A549 (cell line): Measurements from ENCODE around the gene VPS29. TPM values are rescaled to one million over a fixed set of nuclear protein-coding genes. Genes with fewer than 3 reads are reported as not detected.

ENCODE experiments used
- ATAC-seq, 2 experiments: fragments of 200-7000 bp in 1 of 2; fragments of >200 bp in 1 of 2; cut with Nextera tagmentation in 1 of 2; cut with Tn5 transposase in 1 of 2; 3 replicates each; pipeline versions ENCODE4 v1.8.0 to v1.9.1; 2018 to 2020; ENCODE audit warnings: mild to moderate bottlenecking in 1 of 2, moderate library complexity in 1 of 2
- CTCF ChIA-PET: fragments of 300-600 bp; sonication (Branson Sonifier 250); formaldehyde crosslinking; extraction: SDS; loops from one replicate; lab custom pipeline; 2021; ENCODE audit warnings: antibody characterized with exemption, inconsistent platforms; lab: Yijun Ruan, JAX
- POLR2A ChIA-PET: fragments of 350-600 bp; formaldehyde crosslinking; extraction: SDS; loops from one replicate; lab custom pipeline; 2021; ENCODE audit warnings: antibody characterized with exemption, inconsistent platforms; lab: Yijun Ruan, JAX
- DNase-seq, 2 experiments: peaks; one replicate each; pipeline versions ENCODE4 v3.0.0 to v3.0.0-alpha.2; 2011 to 2016; ENCODE audit warnings: low read depth in 1 of 2, low spot score in 1 of 2
- FAIRE-seq: peaks from 2 replicates; lab custom pipeline; 2011; peaks lifted over from hg19 to GRCh38; lab: Jason Lieb, UNC
- H3K27ac ChIP-seq, 2 experiments: fragments of >200 bp; sonication (Bioruptor Twin); formaldehyde crosslinking; 3 replicates each; pipeline ENCODE4 v1.5.1; 2016 to 2017
- H3K4me1 ChIP-seq: fragments of >200 bp; sonication (Bioruptor Twin); formaldehyde crosslinking; 3 replicates; pipeline ENCODE4 v1.6.1; 2016
- H3K4me2 ChIP-seq: fragments of >200 bp; sonication (Bioruptor Twin); formaldehyde crosslinking; 3 replicates; pipeline ENCODE4 v1.6.1; 2016
- H3K4me3 ChIP-seq: fragments of >200 bp; sonication (Bioruptor Twin); formaldehyde crosslinking; 3 replicates; pipeline ENCODE4 v1.5.1; 2016
- H3K9me3 ChIP-seq: fragments of >200 bp; sonication (Bioruptor Twin); formaldehyde crosslinking; 3 replicates; pipeline ENCODE4 v1.6.1; 2016
- ATOH8 ChIP-seq: fragments of 250-450 bp; sonication (Bioruptor Pico); IDR thresholded peaks from 2 replicates; pipeline ENCODE4 v1.5.0; 2020; ENCODE audit warnings: low read depth, mild to moderate bottlenecking, moderate library complexity
- CEBPB ChIP-seq, 2 experiments: fragments of >200 bp in 1 of 2; sonication (Bioruptor Twin) in 1 of 2; formaldehyde crosslinking in 1 of 2; IDR thresholded peaks; 2 replicates each; pipeline ENCODE4 v1.6.1; 2012 to 2016
- CHD2 ChIP-seq: fragments of 150-350 bp; IDR thresholded peaks from 2 replicates; pipeline ENCODE4 v1.6.1; 2014; ENCODE audit warnings: low read length; ENCODE audit not compliant: partially characterized antibody
- E2F6 ChIP-seq: IDR thresholded peaks from 2 replicates; pipeline ENCODE4 v1.6.1; 2012; ENCODE audit warnings: low read depth, borderline replicate concordance
- EHMT2 ChIP-seq: fragments of 200-600 bp; sonication (generic); IDR thresholded peaks from 2 replicates; pipeline ENCODE4 v1.6.1; 2016; ENCODE audit warnings: antibody characterized with exemption, low read depth, mild to moderate bottlenecking, moderate library complexity
- EP300 ChIP-seq, 2 experiments: fragments of >200 bp; sonication (Bioruptor Twin); formaldehyde crosslinking; IDR thresholded peaks; 2 replicates in 1 of 2; 3 replicates in 1 of 2; pipeline ENCODE4 v1.6.1; 2016 to 2017
- FOXS1 ChIP-seq: fragments of 250-450 bp; sonication (Bioruptor Pico); IDR thresholded peaks from 2 replicates; pipeline ENCODE4 v1.5.0; 2020; ENCODE audit warnings: mild to moderate bottlenecking, moderate library complexity
- HES2 ChIP-seq: fragments of >200 bp; sonication (Bioruptor Twin); formaldehyde crosslinking; IDR thresholded peaks from 2 replicates; pipeline ENCODE4 v1.6.1; 2016
- HOXB13 ChIP-seq: fragments of 250-450 bp; sonication (Bioruptor Pico); IDR thresholded peaks from 2 replicates; pipeline ENCODE4 v1.5.0; 2020; ENCODE audit warnings: low read depth, mild to moderate bottlenecking, moderate library complexity
- JUN ChIP-seq, 2 experiments: fragments of >200 bp; sonication (Bioruptor Twin); formaldehyde crosslinking; IDR thresholded peaks; 2 replicates in 1 of 2; 3 replicates in 1 of 2; pipeline ENCODE4 v1.6.1; 2016 to 2017
- KDM5A ChIP-seq: fragments of 200-600 bp; sonication (generic); IDR thresholded peaks from 2 replicates; pipeline ENCODE4 v1.6.1; 2016; ENCODE audit warnings: antibody characterized with exemption, mild to moderate bottlenecking
- PBX3 ChIP-seq: IDR thresholded peaks from 2 replicates; pipeline ENCODE4 v1.6.1; 2012
- RAD21 ChIP-seq, 2 experiments: fragments of >200 bp in 1 of 2; sonication (Bioruptor Twin) in 1 of 2; formaldehyde crosslinking in 1 of 2; IDR thresholded peaks in 1 of 2; conservative IDR thresholded peaks in 1 of 2; 2 replicates in 1 of 2; 3 replicates in 1 of 2; pipeline ENCODE4 v1.6.1; 2012 to 2018; ENCODE audit warnings: inconsistent platforms in 1 of 2
- RARB ChIP-seq: fragments of 250-450 bp; sonication (Bioruptor Pico); IDR thresholded peaks from 2 replicates; pipeline ENCODE4 v1.8.0; 2021; ENCODE audit warnings: mild to moderate bottlenecking, moderate library complexity
- REST ChIP-seq: fragments of 200-600 bp; sonication (generic); IDR thresholded peaks from 2 replicates; pipeline ENCODE4 v1.6.1; 2016; ENCODE audit warnings: antibody characterized with exemption, mild to moderate bottlenecking, moderate library complexity
- USF2 ChIP-seq: fragments of 450-650 bp; IDR thresholded peaks from 2 replicates; pipeline ENCODE4 v1.6.1; 2014; ENCODE audit warnings: antibody characterized with exemption
- ZFP36 ChIP-seq: fragments of 450-650 bp; IDR thresholded peaks from 2 replicates; pipeline ENCODE4 v1.6.1; 2014; ENCODE audit warnings: borderline replicate concordance; ENCODE audit not compliant: partially characterized antibody
- WGBS: methylation state at CpG from one replicate; pipeline ENCODE4 v1.1.6; 2017; ENCODE audit errors: missing lambda C conversion rate; 5-methylcytosine and 5-hydroxymethylcytosine counted together
- polyA plus RNA-seq, 4 experiments: library from polyadenylated mRNA; depleted of rRNA in 3 of 4; stranded (reverse); fragments of >200 nt; fragmentation: RNase III in 1 of 4; extraction: RNeasy Plus Mini Kit Qiagen cat#74134 plus additional on column Dnase treatment in 1 of 4; gene quantifications; 2 replicates in 3 of 4; 3 replicates in 1 of 4; pipeline ENCODE4 v1.2.3, GENCODE V29; 2011 to 2017

Gene VPS29
- polyA plus RNA-seq, 2 of the 4 experiments (the other 2 are of a cell fraction): 183 to 230 TPM

- 46% methylated on average over 6 of the region's 6 CpGs for WGBS
- no peak for ATAC-seq
- no peak overlapping the region for H3K4me3 ChIP-seq
- POLR2A ChIA-PET: no interaction called here
- H3K27ac ChIP-seq: no peak overlapping the region
- H3K4me2 ChIP-seq: peak overlapping the region; percentile 18; the same call in 1 of the 3 replicates
- peak; percentile 36 for FAIRE-seq
- H3K4me1 ChIP-seq: peaks cover 15% of the 10 kb centered on the region
- no peak for DNase-seq
- H3K9me3 ChIP-seq: no peaks in the 10 kb centered on the region
- TF ChIP-seq JUN (IDR thresholded peaks at IDR 0.05) (no peak), E2F6 (no peak), EP300 (IDR thresholded peaks at IDR 0.05) (no peak), HES2 (no peak), PBX3 (no peak), EHMT2 (no peak), CEBPB (IDR thresholded peaks at IDR 0.05) (no peak), REST (no peak), RARB (CRISPR knock-in tag) (no peak), RAD21 (conservative IDR thresholded peaks at IDR 0.05 in 1 of 2, IDR thresholded peaks at IDR 0.05 in 1 of 2) (no peak)
- TF ChIP-seq, all 56 proteins: peak for 0
- CTCF ChIA-PET: interaction anchor here (1.0 to 4.4 kb wide), 7 partner anchors 18 to 83 kb away, joined by 3 to 30 read pairs (median 7); partner anchors contain the start of genes ARPC3 and FAM216A
Observed at GRCh38 chr12:110533607-110534006, 31.7 kb upstream of the VPS29 start.

- Histone ChIP-seq H3K4me1 (peaks cover 15% of the 10 kb centered on the region), H3K27ac (no peak overlapping the region), H3K9me3 (no peaks in the 10 kb centered on the region), H3K4me3 (no peak overlapping the region)
- POLR2A ChIA-PET: no interaction called here
- ATAC-seq: no peak
- 76% methylated on average over 3 of the region's 3 CpGs for WGBS
- no peak for TF ChIP-seq KDM5A
- TF ChIP-seq HES2: no peak
- no peak for TF ChIP-seq CHD2
- no peak for TF ChIP-seq FOXS1
- TF ChIP-seq ZFP36: no peak
- TF ChIP-seq HOXB13 (CRISPR knock-in tag): no peak
- no peak for TF ChIP-seq ATOH8 (CRISPR knock-in tag)
- TF ChIP-seq USF2: no peak
- no peak for TF ChIP-seq EP300 (IDR thresholded peaks at IDR 0.05)
- no peak for TF ChIP-seq PBX3
- TF ChIP-seq, all 56 proteins: peak for 0
- no peak for FAIRE-seq
- CTCF ChIA-PET: interaction anchor here (0.9 to 4.4 kb wide), 9 partner anchors 11 to 82 kb away, joined by 3 to 30 read pairs (median 7); partner anchors contain the start of genes ARPC3 and FAM216A
- no peak for DNase-seq
- H3K4me2 ChIP-seq: no peak overlapping the region
Observed at GRCh38 chr12:110532644-110533043, 30.7 kb upstream of the VPS29 start.
